ENCODE data around the gene TERT.
"Not testable (repeated sequence)": the region's sequence is repeated elsewhere in the genome, so short reads cannot be mapped to it uniquely, and the experiment has no call there.

GRCh38 chr5:1339818-1340210, 44.9 kb upstream of the TERT start:
- not testable (repeated sequence) for TF ChIP-seq EZH2 (IDR thresholded peaks at IDR 0.05; ENCODE audit: borderline replicate concordance, low read depth, low read length, severe bottlenecking); CTCF (IDR thresholded peaks at IDR 0.05; ENCODE audit: borderline replicate concordance, extremely low read depth, low read length, poor library complexity, severe bottlenecking)
